HepG2 (cell line): Measurements from ENCODE around the gene UCK2. TPM values are rescaled to one million over a fixed set of nuclear protein-coding genes. Genes with fewer than 3 reads are reported as not detected.
A peak's percentile ranks its signal among the peaks of the same experiment; 100 is the strongest.

ENCODE experiments used
- HMGXB3 ChIP-seq: sonication (generic); formaldehyde crosslinking; IDR thresholded peaks from 2 replicates; pipeline ENCODE4 v1.4.0; 2020; ENCODE audit warnings: missing genetic modification reagents, borderline replicate concordance
- MTA1 ChIP-seq: sonication (generic); formaldehyde crosslinking; IDR thresholded peaks from 2 replicates; pipeline ENCODE4 v1.4.0; 2020; ENCODE audit warnings: missing genetic modification reagents, mild to moderate bottlenecking, borderline replicate concordance
- REST ChIP-seq, 2 experiments: IDR thresholded peaks; 2 replicates each; pipeline ENCODE4 v1.6.1; 2011 to 2012; ENCODE audit warnings: low read length in 2 of 2, borderline replicate concordance in 1 of 2, low read depth in 1 of 2, mild to moderate bottlenecking in 1 of 2, moderate library complexity in 1 of 2
- polyA plus RNA-seq, 8 experiments: library from polyadenylated mRNA; depleted of rRNA in 3 of 8; stranded (reverse) in 7 of 8; unstranded in 1 of 8; fragments of >200 nt; fragmentation: Illumina TruSeq in 4 of 8; extraction: Trizol in 4 of 8; gene quantifications; 2 replicates each; pipeline versions ENCODE4 v1.2.1 to v1.2.3, GENCODE V29; 2011 to 2016; ENCODE audit warnings: low read depth in 4 of 8, missing spikeins in 1 of 8, mixed read lengths in 1 of 8; ENCODE audit not compliant: insufficient read depth in 1 of 8
- total RNA-seq, 5 experiments: library from RNA; depleted of rRNA; stranded (reverse); fragments of >200 nt; fragmentation: Illumina TruSeq; extraction: Trizol; gene quantifications; 2 replicates each; pipeline ENCODE4 v1.2.3, GENCODE V29; 2016; ENCODE audit warnings: low read depth in 1 of 5

UCK2 gene
- total and polyA plus RNA-seq, 2 of the 13 experiments (the other 11 are each of a cell fraction or from before 2014, with no cell fraction given): 64.3 to 78.0 TPM

- TF ChIP-seq REST (IDR thresholded peaks at IDR 0.05; ENCODE audit: borderline replicate concordance in 1 of 2, low read depth in 1 of 2, low read length in 2 of 2) (peak; percentile 81 to 97), HMGXB3 (CRISPR knock-in tag) (no peak), MTA1 (CRISPR knock-in tag) (no peak)
These were observed 122.1 kb downstream of the UCK2 start (continued) for GRCh38 chr1:165949335-165950130.
